ENCODE results near the gene MORN1. TPM values are rescaled to one million over a fixed set of nuclear protein-coding genes. Genes with fewer than 3 reads are reported as not detected.

Gene MORN1
- total and polyA plus RNA-seq, 9 of the 15 experiments (the other 6 are each of a cell fraction or from before 2014, with no cell fraction given) = 0.24 to 9.3 (median 4.2) TPM

GRCh38 chr1:2417833-2418225 lies 26.5 kb upstream of the MORN1 start:
- no peak for DNase-seq (ENCODE audit: extremely low read depth in 1 of 4, low spot score in 3 of 4)
- no TSS peak for BruUV-seq (replicated peaks)
- no peak overlapping the region for H3K4me3 ChIP-seq
- H3K27me3 ChIP-seq (ENCODE audit: control insufficient read depth in 2 of 2, insufficient read depth in 2 of 2, low read length in 2 of 2) = peaks cover 19 to 26% of the 10 kb centered on the region in 2 experiments; a peak in 4 of 5 replicates
- no peak overlapping the region for H3K27ac ChIP-seq (ENCODE audit: extremely low read depth, low read depth, low read length)
- H3K9me1 ChIP-seq (ENCODE audit: control insufficient read depth, insufficient read depth, low read length) = no peaks in the 10 kb centered on the region
- peaks cover 8% of the 10 kb centered on the region; the same call in 2 of the 3 replicates for H3K79me2 ChIP-seq (ENCODE audit: control insufficient read depth, insufficient read depth, low read length)
- 15% methylated on average over 14 of the region's 14 CpGs for WGBS (ENCODE audit: insufficient coverage, low coverage, missing lambda C conversion rate)
- no peak for ATAC-seq
- in situ Hi-C loops (cut with MboI) (loop anchor here (10.0 kb wide), 1 partner anchor 217 kb away; the partner anchor contains the start of gene MMEL1), intact Hi-C loops (cut with micrococcal nuclease) (loop anchor here (10.0 kb wide), 2 partner anchors 227 to 1007 kb away; no protein-coding TSS in a partner anchor)
- H4K20me1 ChIP-seq (replicated peaks; ENCODE audit: control insufficient read depth, insufficient read depth, low read length) = peaks cover 8% of the 10 kb centered on the region
- no peak for FAIRE-seq
- H3K9me3 ChIP-seq (replicated peaks; ENCODE audit: control insufficient read depth, insufficient read depth, low read depth, low read length) = no peaks in the 10 kb centered on the region
- no peak for TF ChIP-seq MLLT1 (IDR thresholded peaks at IDR 0.05)
- no peak for TF ChIP-seq RBM34 (IDR thresholded peaks at IDR 0.05; ENCODE audit: borderline replicate concordance, insufficient read depth, low read length)
- ChIA-PET CTCF (ENCODE audit: low intra/inter-chr PET ratio) (no interaction called here), POLR2A (interaction anchor here (0.9 to 1.5 kb wide), 4 partner anchors 11 to 218 kb away, joined by 3 to 4 read pairs (median 4); partner anchors contain the start of genes MORN1 and RER1)
- H3K4me1 ChIP-seq (replicated peaks in 1 of 2; ENCODE audit: control insufficient read depth in 2 of 2, insufficient read depth in 2 of 2, low read length in 2 of 2) = peaks cover 15 to 59% of the 10 kb centered on the region in 2 experiments
- H3K4me2 ChIP-seq (ENCODE audit: insufficient read depth, low read length) = no peak overlapping the region
- H3K9ac ChIP-seq (ENCODE audit: insufficient read depth in 1 of 2, low read depth in 2 of 2, low read length in 2 of 2) = peak overlapping the region in 1 of 2 experiments; percentile 14; a peak in 1 of 4 replicates
- H2AFZ ChIP-seq (ENCODE audit: low read depth, low read length) = no peak overlapping the region
- no peaks in the 10 kb centered on the region for H3K36me3 ChIP-seq (ENCODE audit: control insufficient read depth, insufficient read depth, low read length)

All from K562 (cell line).